HG03460 (cell line): Measurements from ENCODE around the gene PLA2G4F.

Source experiments
- ATAC-seq: cut with Tn5 transposase; IDR thresholded peaks from one replicate; pipeline ENCODE4 v1.9.1; 2021; ENCODE audit not compliant: unreplicated experiment

The PLA2G4F gene

GRCh38 chr15:42131826-42132806, 24.3 kb downstream of the PLA2G4F start:
- ATAC-seq, result no peak

- ATAC-seq, result no peak
Measured at GRCh38 chr15:42131006-42131405, 25.4 kb downstream of the PLA2G4F start.

GRCh38 chr15:42130246-42130986, 26.0 kb downstream of the PLA2G4F start:
- ATAC-seq, result no peak

GRCh38 chr15:42129364-42129763, 27.1 kb downstream of the PLA2G4F start:
- ATAC-seq, result no peak

GRCh38 chr15:42128476-42128875, 28.0 kb downstream of the PLA2G4F start:
- ATAC-seq, result no peak

- ATAC-seq, result no peak
Measured at GRCh38 chr15:42123546-42123945, 32.9 kb downstream of the PLA2G4F start.

GRCh38 chr15:42121682-42122081, 34.8 kb downstream of the PLA2G4F start:
- no peak for ATAC-seq

GRCh38 chr15:42121021-42121420, 35.4 kb downstream of the PLA2G4F start:
- ATAC-seq, result no peak

- ATAC-seq, result no peak
Measured at GRCh38 chr15:42120285-42120684, 36.2 kb downstream of the PLA2G4F start.

GRCh38 chr15:42119446-42119760, 37.0 kb downstream of the PLA2G4F start:
- no peak for ATAC-seq

- ATAC-seq, result no peak
Measured at GRCh38 chr15:42118650-42119445, 37.6 kb downstream of the PLA2G4F start.

GRCh38 chr15:42111924-42112323, 44.5 kb downstream of the PLA2G4F start:
- no peak for ATAC-seq

GRCh38 chr15:42110367-42110766, 46.1 kb downstream of the PLA2G4F start:
- no peak for ATAC-seq

GRCh38 chr15:42108806-42109205, 47.6 kb downstream of the PLA2G4F start:
- no peak for ATAC-seq

GRCh38 chr15:42108189-42108588, 48.2 kb downstream of the PLA2G4F start:
- no peak for ATAC-seq

- no peak for ATAC-seq
Measured at GRCh38 chr15:42107473-42107872, 49.0 kb downstream of the PLA2G4F start.

- no peak for ATAC-seq
Measured at GRCh38 chr15:42106288-42106687, 50.1 kb downstream of the PLA2G4F start.

GRCh38 chr15:42104095-42104891, 52.1 kb downstream of the PLA2G4F start:
- no peak for ATAC-seq

GRCh38 chr15:42102646-42103235, 53.7 kb downstream of the PLA2G4F start:
- no peak for ATAC-seq

- ATAC-seq, result no peak
Measured at GRCh38 chr15:42101861-42102260, 54.6 kb downstream of the PLA2G4F start.
